WTC11 (cell line): ENCODE data around the gene NCAPH2. TPM values are rescaled to one million over a fixed set of nuclear protein-coding genes. Genes with fewer than 3 reads are reported as not detected.

Experiments
- ATAC-seq: fragments of 200-7000 bp; cut with Tn5 transposase; 2 replicates; pipeline ENCODE4 v1.10.0; 2021; ENCODE audit warnings: mild to moderate bottlenecking, moderate library complexity
- CTCF ChIA-PET: fragments of 300-600 bp; sonication (Branson Sonifier 250); formaldehyde crosslinking; loops from one replicate; lab custom pipeline; 2021; ENCODE audit warnings: antibody characterized with exemption; lab: Charles Lee
- POLR2A ChIA-PET: fragments of 350-600 bp; sonication (Branson Sonifier 250); formaldehyde crosslinking; loops from one replicate; lab custom pipeline; 2021; ENCODE audit warnings: antibody characterized with exemption; lab: Charles Lee
- DNase-seq: peaks from one replicate; pipeline ENCODE4 v3.0.0; 2021; ENCODE audit warnings: low spot score
- H3K27ac Mint-ChIP-seq: 2 replicates; pipeline ENCODE4 v1.8.0; 2021; ENCODE audit warnings: mixed read lengths
- H3K27me3 Mint-ChIP-seq: 2 replicates; pipeline ENCODE4 v1.8.0; 2021; ENCODE audit warnings: low read depth, mild to moderate bottlenecking, moderate library complexity, mixed read lengths
- H3K36me3 Mint-ChIP-seq: 2 replicates; pipeline ENCODE4 v1.8.0; 2021; ENCODE audit warnings: mixed read lengths
- H3K4me1 Mint-ChIP-seq: 2 replicates; pipeline ENCODE4 v1.8.0; 2022; ENCODE audit warnings: mixed read lengths
- H3K4me3 Mint-ChIP-seq: 2 replicates; pipeline ENCODE4 v1.8.0; 2021; ENCODE audit warnings: mild to moderate bottlenecking, moderate library complexity, mixed read lengths
- H3K9me3 Mint-ChIP-seq: 2 replicates; pipeline ENCODE4 v1.8.0; 2021; ENCODE audit warnings: mixed read lengths
- CDX4 ChIP-seq: fragments of 250-450 bp; sonication (Bioruptor Pico); IDR thresholded peaks from 2 replicates; pipeline ENCODE4 v1.9.0; 2021; ENCODE audit warnings: moderate library complexity, mild to moderate bottlenecking, inconsistent platforms, borderline replicate concordance
- E2F1 ChIP-seq: sonication (generic); formaldehyde crosslinking; IDR thresholded peaks from 2 replicates; pipeline ENCODE4 v1.8.0; 2022; ENCODE audit warnings: mild to moderate bottlenecking, missing genetic modification reagents
- ESRRA ChIP-seq: sonication (generic); formaldehyde crosslinking; IDR thresholded peaks from 2 replicates; pipeline ENCODE4 v1.8.1; 2022; ENCODE audit warnings: mild to moderate bottlenecking, missing genetic modification reagents, borderline replicate concordance
- FOXK1 ChIP-seq: sonication (generic); formaldehyde crosslinking; IDR thresholded peaks from 2 replicates; pipeline ENCODE4 v1.8.0; 2022; ENCODE audit warnings: mild to moderate bottlenecking, moderate library complexity, missing genetic modification reagents
- GTF2I ChIP-seq: fragments of 250-450 bp; sonication (Bioruptor Pico); conservative IDR thresholded peaks from 2 replicates; pipeline ENCODE4 v1.4.0; 2021; ENCODE audit warnings: mild to moderate bottlenecking
- IRF1 ChIP-seq: sonication (generic); formaldehyde crosslinking; IDR thresholded peaks from 2 replicates; pipeline ENCODE4 v1.8.0; 2023; ENCODE audit warnings: missing genetic modification reagents
- IRF2 ChIP-seq: sonication (generic); formaldehyde crosslinking; IDR thresholded peaks from 2 replicates; pipeline ENCODE4 v1.8.0; 2022; ENCODE audit warnings: low read depth, missing genetic modification reagents, borderline replicate concordance
- OVOL2 ChIP-seq: fragments of 250-450 bp; sonication (Bioruptor Pico); IDR thresholded peaks from 2 replicates; pipeline ENCODE4 v1.9.0; 2021; ENCODE audit warnings: mild to moderate bottlenecking, borderline replicate concordance
- PRDM15 ChIP-seq: sonication (generic); formaldehyde crosslinking; IDR thresholded peaks from 2 replicates; pipeline ENCODE4 v1.8.0; 2022; ENCODE audit warnings: missing genetic modification reagents
- RORB ChIP-seq: fragments of 250-450 bp; sonication (Bioruptor Pico); IDR thresholded peaks from 2 replicates; pipeline ENCODE4 v1.9.0; 2021; ENCODE audit warnings: mild to moderate bottlenecking
- SP1 ChIP-seq: sonication (generic); formaldehyde crosslinking; conservative IDR thresholded peaks from 2 replicates; pipeline ENCODE4 v1.8.1; 2022; ENCODE audit warnings: missing genetic modification reagents
- TCF7 ChIP-seq: sonication (generic); formaldehyde crosslinking; IDR thresholded peaks from 2 replicates; pipeline ENCODE4 v1.8.0; 2022; ENCODE audit warnings: mild to moderate bottlenecking, low read depth, missing genetic modification reagents, moderate library complexity
- TP53 ChIP-seq: sonication (generic); formaldehyde crosslinking; IDR thresholded peaks from 2 replicates; pipeline ENCODE4 v1.8.1; 2023; ENCODE audit warnings: mild to moderate bottlenecking, missing genetic modification reagents
- USF1 ChIP-seq: sonication (generic); formaldehyde crosslinking; IDR thresholded peaks from 2 replicates; pipeline ENCODE4 v1.8.0; 2022; ENCODE audit warnings: mild to moderate bottlenecking, missing genetic modification reagents
- ZNF121 ChIP-seq: sonication (generic); formaldehyde crosslinking; IDR thresholded peaks from 2 replicates; pipeline ENCODE4 v1.8.0; 2023; ENCODE audit warnings: missing genetic modification reagents
- ZNF263 ChIP-seq: sonication (generic); formaldehyde crosslinking; IDR thresholded peaks from 2 replicates; pipeline ENCODE4 v1.8.1; 2022; ENCODE audit warnings: low read depth, mild to moderate bottlenecking, moderate library complexity, missing genetic modification reagents
- ZNF416 ChIP-seq: fragments of 250-450 bp; sonication (Bioruptor Pico); IDR thresholded peaks from 2 replicates; pipeline ENCODE4 v1.9.0; 2021; ENCODE audit warnings: mild to moderate bottlenecking, inconsistent platforms
- total RNA-seq: library from RNA; stranded (reverse); gene quantifications from 3 replicates; pipeline ENCODE4 v1.2.3, GENCODE V29; 2021

Gene NCAPH2
- total RNA-seq, 1 experiment from 2014 or later: 78.4 TPM

- no peaks in the 10 kb centered on the region for H3K4me1 Mint-ChIP-seq
- POLR2A ChIA-PET: no interaction called here
- H3K27ac Mint-ChIP-seq: no peak overlapping the region
- H3K27me3 Mint-ChIP-seq: no peaks in the 10 kb centered on the region; the same call in 1 of the 2 replicates
- no peak for TF ChIP-seq E2F1
- no peak for TF ChIP-seq USF1 (CRISPR knock-in tag)
- TF ChIP-seq RORB: no peak
- no peak for TF ChIP-seq FOXK1
- TF ChIP-seq OVOL2 (CRISPR knock-in tag): no peak
- TF ChIP-seq ZNF121: no peak
- TF ChIP-seq IRF2 (CRISPR knock-in tag): no peak
- TF ChIP-seq ZNF416 (CRISPR knock-in tag): no peak
- TF ChIP-seq TCF7: no peak
- TF ChIP-seq ESRRA: no peak
- TF ChIP-seq ZNF263 (CRISPR knock-in tag): no peak
- TF ChIP-seq GTF2I (CRISPR knock-in tag): no peak
- no peak for TF ChIP-seq TP53 (CRISPR knock-in tag)
- TF ChIP-seq, all 79 proteins: peak for 0
- H3K4me3 Mint-ChIP-seq: no peak overlapping the region
- CTCF ChIA-PET: interaction anchor here (0.9 kb wide), 1 partner anchor 10 kb away, joined by 3 read pairs; no protein-coding TSS in a partner anchor
- DNase-seq (no peak), ATAC-seq (no peak)
- H3K36me3 Mint-ChIP-seq: peaks cover 40% of the 10 kb centered on the region
- no peaks in the 10 kb centered on the region for H3K9me3 Mint-ChIP-seq
These were observed 44.7 kb upstream of the NCAPH2 start for GRCh38 chr22:50463188-50463900.

GRCh38 chr22:50464451-50464850, 43.6 kb upstream of the NCAPH2 start:
- no peak for TF ChIP-seq CDX4 (CRISPR knock-in tag)
- TF ChIP-seq IRF1 (CRISPR knock-in tag): no peak
- TF ChIP-seq SP1 (CRISPR knock-in tag): no peak
- TF ChIP-seq PRDM15 (CRISPR knock-in tag): no peak
- Mint-ChIP-seq H3K4me3 (no peak overlapping the region), H3K9me3 (no peaks in the 10 kb centered on the region), H3K27ac (no peak overlapping the region), H3K36me3 (peaks cover 36% of the 10 kb centered on the region), H3K27me3 (no peaks in the 10 kb centered on the region; the same call in 1 of the 2 replicates), H3K4me1 (no peaks in the 10 kb centered on the region)
- POLR2A ChIA-PET: interaction anchor here (0.6 kb wide), 1 partner anchor 68 kb away, joined by 3 read pairs; no protein-coding TSS in a partner anchor
- CTCF ChIA-PET: no interaction called here
- ATAC-seq: no peak
- no peak for DNase-seq
